M059J (cell line): ENCODE data around the gene ZFAND3. TPM values are rescaled to one million over a fixed set of nuclear protein-coding genes. Genes with fewer than 3 reads are reported as not detected.
A peak's percentile ranks its signal among the peaks of the same experiment; 100 is the strongest.

ENCODE experiments used
- DNase-seq: peaks from one replicate; pipeline ENCODE4 v3.0.0-alpha.2; 2012; ENCODE audit warnings: low read depth
- total RNA-seq: library from RNA; depleted of rRNA; stranded (reverse); fragments of >200 nt; shearing (Covaris generic); gene quantifications from 2 replicates; pipeline ENCODE4 v1.2.3, GENCODE V29; 2014

Gene ZFAND3
- total RNA-seq, 1 experiment from 2014 or later, result 36.2 TPM

DNA sequence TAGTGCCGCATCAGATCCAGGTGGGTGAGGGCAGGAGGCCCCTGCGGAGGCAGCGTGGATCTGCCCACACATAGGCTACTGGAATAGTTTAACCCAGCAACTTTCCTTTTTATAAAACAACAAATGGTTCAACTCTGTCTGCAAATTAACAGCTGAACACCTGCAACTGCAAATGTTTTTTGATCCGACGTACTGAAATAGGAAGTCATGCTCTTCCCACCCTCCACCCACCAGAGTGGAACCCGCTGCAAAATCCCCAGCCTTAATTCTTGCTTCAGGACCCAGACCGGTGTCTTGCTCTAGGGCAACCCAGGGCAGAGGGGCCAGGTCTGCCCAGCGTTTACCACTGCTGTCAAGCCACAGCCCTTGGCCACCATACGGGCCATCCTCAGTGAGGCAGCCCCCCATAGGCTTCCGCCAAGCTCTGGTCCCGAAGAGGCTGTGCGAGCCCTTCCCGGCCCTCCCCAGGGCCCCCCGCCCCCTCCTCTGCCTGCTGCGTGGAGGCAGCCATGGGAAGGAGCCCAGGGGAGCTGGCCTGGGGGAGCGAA, 334.3 kb downstream of the ZFAND3 start:
- no peak for DNase-seq

DNA sequence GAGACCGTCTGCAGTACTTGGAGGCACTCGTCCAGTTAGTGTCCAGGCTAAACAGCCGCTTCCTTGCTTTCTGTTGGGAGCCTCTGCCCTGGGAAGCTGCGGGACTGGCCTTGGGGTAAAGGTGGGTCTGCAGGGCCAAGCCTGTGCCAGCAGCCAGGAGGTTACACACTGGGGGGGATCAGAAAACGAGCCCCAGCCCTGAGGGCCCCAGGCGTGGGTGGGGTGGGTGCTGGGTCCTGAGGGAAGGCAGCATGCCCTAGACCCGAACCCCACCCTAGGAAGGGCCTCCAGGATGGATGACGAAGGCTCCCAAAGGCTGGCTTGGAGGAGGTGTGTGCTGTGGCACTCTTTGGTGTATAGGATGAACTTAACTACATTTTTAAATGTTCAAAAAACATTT, 335.2 kb downstream of the ZFAND3 start:
- DNase-seq, result no peak

DNA sequence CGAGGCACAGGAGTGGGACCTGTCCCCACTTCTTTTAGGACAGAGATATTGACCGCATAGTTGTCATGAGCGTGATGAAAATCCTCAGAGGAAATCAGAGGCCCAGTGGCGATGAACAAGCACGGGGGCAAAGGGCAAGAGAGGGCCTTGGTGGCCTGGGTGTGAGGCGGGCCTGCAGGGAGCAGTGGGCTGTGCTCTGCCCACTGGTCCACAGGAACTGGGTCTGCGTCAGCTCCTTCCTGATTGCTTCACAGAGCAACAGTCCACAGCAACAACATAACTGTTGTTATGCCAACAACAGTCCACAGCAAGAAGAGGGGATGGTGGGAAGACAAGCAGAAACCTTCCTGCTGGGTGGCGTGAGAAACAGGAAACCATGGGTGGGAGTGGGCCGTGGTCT, 335.6 kb downstream of the ZFAND3 start:
- DNase-seq, result peak; percentile 30

DNA sequence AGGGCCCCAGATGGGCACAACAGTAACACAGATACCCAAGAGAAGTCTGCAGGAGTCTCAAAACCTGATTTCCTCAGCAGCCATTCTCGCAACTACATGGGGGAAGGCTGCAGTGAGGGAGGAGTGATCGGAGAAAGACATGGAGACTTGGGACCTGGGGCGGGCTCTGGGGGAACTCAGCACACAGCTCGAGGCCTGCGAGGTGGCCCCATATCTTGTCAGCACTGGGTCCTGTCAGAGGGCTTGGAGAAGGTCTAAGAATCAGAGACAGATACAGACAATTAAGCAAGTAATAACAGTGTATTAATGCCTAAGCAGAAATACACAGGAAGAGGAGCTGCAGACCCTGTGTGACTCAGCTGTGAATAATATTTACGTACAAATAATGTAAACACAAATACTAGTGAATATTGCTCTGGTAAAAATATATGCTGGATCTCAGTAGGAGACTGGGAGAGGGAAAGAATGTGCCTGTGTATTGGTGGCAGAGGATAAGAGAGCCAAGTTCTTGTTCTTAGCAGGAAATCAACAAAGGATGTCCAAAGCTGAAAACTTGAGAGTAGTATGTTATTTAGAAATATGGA, 336.2 kb downstream of the ZFAND3 start:
- no peak for DNase-seq

DNA sequence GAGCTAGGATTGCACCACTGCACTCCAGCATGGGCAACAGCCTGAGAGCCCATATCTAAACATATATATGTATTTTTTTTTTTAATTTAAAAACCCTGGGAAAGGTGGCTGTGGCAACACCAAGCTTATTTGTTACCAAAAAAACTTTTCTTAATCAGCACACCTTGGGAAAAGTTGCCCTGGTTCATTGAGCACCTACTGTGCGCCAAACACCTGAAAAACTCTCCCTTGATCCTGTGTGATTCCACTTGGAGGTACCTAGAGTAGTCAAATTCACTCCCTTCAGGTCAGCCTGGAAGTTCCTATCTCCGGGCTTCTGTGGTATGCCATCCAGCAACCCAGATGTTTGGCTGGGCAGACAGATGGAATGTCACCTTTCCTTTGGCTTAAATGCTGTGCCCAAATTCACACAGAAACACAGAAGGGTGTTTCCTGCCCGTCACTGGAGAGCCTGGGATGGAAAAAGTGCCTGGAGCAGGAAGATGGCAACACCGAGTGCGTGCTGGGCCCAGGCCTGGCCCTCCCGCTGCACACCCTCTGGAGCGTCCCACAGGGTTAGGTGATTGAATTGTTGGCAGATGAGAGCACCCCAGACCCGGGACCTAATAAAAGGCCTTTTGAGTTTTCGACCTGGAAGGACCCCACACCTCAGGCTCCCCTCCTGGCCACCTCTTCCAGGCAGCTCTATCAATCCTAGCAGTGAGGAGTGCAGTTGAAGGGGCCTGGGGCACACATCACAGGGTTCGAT, 337.5 kb downstream of the ZFAND3 start:
- no peak for DNase-seq

DNA sequence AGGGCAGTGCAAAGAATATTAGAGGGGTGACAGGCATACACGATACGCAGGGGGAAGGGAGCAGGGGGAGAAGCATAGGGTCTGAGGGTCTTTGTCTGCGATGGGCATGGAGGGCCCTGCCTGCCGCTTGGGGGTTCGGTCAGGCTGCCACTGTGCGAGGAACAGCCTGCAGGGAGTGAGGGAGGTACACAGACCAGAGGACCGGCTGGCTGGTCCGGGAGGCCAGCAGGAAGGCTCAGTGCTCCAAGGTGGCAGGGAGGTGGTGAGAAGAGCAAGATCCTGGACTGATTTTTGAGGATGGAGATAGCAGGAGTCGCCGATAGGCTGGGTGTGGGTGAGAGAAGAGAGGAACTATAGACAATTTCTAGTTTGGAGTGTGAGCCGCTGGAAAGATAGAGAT, 338.4 kb downstream of the ZFAND3 start:
- DNase-seq, result no peak

DNA sequence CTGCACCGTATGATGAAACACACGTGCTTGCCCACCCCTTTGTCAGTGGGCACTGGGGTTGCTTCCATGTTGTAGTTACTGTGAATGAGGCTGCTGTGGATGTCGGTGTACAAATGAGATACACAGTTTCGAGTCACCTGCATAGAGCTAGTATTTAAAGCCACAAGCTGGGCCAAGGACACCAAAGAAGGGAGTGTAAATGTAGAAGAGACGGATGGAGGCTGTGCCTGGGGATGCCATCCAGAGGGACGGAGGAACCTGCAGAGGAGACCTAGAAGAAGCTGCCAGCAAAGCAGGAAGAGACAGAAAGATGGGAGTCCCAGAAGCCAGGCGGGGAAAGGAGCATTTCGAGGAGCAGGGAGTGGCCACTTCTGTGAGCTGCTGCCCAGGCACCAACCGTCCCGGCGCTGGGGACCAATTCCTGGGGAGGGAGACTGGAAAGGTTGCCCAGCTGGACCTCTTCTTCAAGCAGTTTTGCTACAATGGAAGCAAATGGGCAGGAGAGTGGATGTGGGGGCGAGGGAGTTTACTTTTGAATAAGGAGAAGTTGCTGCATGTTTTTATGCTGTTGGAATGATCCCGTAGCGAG, 339.3 kb downstream of the ZFAND3 start:
- DNase-seq, result no peak

DNA sequence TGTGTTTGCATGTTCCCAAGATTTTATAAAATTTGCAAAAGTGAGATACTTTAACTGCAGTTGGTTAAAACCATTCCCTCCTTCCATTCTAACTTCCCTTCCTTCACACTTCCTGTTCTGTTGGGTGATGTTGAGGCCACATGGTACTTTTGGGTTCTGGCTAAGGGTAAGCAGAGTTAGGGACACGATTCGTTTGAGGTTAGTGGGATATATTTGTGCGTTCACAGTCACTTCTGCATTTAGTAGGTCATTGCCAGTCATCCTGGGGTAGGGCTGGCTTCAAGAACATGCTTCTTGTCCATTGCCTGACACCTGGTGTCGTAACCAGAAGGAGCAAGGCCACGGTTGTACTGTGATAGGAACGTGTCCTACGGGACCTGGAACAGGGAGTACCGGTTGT, 340.1 kb downstream of the ZFAND3 start:
- DNase-seq, result no peak

DNA sequence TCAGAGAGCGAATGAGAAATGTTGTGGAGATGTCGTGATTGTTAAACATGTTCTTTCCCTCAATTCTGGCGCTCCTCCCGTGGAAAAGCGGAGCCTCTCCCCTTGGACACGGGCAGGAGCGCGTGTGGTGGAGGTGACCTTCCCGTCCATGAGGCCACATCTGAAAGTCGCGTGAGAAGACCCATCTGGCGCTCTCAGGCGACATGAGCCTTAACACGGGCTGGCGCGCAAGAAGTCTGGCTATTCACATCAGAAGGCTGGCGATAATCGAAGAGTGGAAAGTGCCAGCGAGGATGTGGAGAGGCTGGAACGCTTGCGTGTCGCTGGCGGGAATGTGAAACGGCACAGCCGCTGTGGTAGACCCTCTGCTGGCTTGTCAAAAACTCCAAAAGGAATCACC, 341.3 kb downstream of the ZFAND3 start:
- DNase-seq, result no peak

DNA sequence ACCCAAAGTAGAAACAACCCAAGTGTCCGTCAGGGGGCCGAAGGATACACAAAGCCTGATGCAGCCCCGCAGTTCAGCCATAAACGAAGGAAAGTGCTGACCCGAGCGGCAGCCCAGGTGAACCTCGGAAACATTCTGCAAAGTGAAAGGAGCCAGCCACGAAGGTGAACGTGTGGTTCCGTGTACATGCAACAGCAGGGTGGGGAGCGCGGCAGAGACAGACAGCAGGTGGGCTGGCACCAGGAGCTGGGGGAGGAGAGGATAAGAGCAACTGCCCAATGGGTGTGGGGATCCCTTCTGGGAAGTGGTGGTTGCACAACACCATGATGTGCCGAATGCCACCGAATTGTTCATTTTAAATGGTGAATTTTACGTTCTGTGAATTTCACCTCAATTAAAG, 341.8 kb downstream of the ZFAND3 start:
- no peak for DNase-seq

DNA sequence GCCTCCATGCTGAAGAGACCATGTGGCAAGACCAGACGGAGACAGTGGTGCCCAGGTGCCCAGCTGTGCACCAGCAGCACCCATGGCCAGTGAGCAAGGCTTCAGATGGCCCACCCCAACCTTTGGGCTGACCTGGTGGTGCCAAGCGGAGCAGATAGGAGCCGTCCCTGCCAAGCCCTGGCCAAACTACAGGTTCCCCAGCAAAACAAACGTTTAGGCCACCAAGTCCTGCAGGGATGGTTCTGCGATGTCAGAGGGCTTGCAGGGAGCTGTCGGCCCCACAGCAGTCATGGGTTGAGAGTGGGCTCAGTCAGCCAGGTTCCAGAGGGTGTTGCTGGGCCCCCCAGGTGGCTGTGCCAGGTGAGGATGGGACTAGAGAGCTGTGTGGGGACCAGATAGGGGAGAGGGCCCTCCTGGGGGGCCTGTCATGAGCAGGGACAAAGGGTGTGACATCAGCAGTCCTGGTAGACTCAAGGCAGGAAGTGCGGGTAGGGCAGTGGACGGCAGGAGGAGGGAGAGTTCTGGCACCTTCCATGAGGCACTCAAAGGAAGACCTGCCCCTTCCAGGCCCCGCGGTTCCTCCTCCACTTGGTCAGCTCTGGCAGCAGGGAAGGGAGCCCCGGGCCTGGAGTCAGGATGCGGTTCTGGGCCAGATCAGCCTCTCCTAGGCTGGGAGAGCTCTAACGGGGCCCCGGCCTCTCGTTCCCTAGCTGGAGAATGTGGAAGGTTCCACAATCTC, 342.4 kb downstream of the ZFAND3 start:
- no peak for DNase-seq

DNA sequence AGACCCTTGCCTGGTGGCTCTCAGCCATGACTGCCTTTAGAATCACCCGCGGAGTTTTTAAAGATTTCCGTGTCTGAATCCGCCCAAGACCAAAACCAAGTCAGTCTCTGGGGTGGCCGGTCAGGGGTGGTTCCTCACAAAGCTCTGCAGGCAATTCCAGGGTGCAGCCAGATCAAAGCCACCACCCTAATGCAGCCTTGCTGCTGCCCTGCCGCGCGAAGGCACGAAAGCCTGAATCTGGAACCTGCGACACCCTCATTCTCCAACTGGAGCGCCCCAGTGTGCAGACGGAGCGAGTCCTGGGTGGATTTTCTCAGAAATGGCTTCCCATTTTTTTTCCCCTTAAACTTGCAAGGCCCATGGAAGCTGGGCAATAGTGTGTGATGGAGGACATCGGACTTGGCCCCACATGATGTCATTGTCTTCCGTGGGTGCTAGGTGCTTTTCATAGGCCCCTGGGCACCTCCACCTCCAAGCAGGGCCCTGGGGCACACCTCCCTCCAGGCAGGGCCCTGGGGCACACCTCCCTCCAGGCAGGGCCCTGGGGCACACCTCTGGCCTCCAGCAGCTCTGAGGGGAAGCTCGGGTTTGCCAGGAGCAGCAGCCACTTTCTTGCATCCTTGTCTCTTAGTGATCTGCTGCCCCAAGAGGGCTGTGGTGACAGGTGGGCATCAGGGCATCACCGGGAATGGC, 343.1 kb downstream of the ZFAND3 start:
- no peak for DNase-seq

DNA sequence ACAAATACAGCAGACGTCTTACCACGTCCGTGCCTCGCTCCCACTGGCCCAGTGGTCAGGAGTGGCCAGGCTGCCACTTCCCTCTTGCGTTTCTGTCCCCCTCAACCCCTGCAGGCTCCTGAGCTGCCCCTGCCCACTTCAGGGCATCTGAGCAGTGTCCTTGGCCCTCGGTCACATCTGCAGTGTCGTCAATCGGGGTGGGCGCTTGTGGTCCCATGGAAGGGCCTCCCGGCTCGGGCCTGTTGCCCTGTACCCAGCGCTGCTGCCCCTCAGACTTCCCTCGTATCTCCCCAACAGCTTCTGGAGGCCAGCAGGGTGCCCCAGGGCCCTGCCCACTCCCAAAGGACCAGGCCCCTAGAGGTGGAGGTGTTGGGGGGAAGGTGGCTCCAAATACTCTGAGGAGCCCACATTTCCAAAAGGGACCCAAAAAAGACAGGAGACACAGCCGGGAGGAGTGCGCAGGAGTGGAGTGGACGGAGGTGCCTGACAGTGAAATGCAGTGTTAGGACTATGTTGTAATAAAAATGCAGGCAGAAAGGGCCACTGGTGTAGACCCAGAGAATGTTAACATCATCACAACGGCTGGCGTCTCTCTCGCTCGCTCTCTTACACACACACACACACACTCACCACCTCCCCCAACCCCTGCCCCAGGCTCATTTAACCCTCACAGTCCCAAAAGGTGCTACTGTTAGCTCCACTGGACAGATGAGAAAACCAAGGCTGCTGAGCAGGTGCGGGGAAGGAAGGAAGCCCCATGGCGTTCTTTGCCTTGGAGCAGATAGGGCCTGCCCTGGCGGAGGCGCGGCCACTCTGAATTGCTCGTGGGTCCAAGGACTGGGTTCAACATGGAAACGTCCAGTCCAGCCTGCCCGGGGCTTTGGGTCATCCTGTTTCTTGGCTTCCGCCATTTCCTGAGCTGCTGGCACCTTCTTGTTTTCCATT, 343.9 kb downstream of the ZFAND3 start:
- DNase-seq, result no peak

DNA sequence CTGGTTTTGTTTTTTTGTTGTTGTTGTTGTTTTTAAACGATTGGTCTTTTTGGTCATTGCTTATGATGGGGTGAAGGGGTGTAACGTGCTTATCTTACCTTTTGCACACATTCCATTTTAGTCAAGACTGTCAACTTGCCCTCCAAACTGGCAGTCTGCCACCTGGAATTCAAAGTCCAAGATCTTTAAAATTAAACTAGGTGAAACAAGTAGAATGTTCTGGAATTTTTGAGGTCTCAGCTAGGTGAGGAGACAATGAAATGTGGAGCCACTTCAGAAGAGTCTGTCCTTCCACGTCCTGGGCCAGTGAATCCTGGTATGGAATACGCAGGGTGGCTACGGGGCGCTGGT, 344.6 kb downstream of the ZFAND3 start:
- DNase-seq, result no peak

DNA sequence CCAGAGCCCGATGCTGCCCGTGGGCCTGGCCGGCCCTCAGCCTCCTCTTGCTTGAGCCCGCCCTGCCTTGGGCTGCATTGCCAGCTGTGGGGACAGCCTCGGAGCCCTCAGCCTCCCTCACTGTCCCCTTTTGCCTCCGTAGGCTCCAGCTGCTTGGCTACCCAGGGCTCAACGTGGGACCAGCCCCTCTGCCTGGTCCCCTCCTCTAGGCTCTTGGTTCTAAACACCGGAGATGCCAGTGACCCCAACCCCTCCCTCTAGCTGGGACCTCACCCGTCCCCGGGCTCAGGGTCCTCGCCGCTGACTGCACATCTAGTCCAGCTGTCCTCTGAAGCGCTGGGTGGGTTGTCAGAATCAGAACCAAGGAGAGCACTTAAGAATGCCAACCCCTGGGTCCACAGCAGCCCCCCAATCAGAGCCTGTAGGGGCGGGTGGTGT, 345.2 kb downstream of the ZFAND3 start:
- DNase-seq, result no peak

DNA sequence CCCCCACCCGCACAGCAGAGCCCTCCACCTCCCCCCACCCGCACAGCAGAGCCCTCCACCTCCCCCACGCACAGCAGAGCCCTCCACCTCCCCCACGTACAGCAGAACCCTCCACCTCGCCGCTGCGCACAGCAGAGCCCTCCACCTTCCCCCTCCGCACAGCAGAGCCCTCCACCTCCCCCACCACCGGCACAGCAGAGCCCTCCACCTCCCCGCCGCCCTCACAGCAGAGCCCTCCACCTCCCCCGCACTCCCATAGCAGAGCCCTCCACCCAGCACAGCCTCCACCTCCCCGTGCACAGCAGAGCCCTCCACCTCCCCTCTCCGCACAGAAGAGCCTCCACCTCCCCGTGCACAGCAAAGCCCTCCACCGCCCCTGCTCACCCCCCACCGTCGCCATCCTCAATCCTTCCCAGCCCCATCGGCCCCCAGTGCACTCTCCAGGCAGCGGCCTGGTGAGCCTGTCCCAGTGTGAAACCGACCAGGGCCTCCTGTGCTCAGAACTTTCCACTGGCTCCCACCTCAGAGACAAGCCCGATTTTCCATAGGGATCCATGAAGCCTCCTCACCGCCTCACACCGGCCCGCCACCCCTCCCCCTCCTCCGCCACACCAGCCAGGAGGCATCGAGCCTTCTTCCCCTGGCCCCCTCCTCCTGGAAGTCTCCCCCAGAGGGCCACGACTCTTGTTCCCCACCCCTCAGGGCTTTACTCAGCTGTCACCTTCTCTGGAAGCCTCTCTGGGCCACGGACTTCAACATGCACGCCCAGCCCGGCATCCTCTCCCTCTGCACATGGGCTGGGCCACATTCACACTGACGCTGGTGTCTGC, 347.1 kb downstream of the ZFAND3 start:
- DNase-seq, result no peak

DNA sequence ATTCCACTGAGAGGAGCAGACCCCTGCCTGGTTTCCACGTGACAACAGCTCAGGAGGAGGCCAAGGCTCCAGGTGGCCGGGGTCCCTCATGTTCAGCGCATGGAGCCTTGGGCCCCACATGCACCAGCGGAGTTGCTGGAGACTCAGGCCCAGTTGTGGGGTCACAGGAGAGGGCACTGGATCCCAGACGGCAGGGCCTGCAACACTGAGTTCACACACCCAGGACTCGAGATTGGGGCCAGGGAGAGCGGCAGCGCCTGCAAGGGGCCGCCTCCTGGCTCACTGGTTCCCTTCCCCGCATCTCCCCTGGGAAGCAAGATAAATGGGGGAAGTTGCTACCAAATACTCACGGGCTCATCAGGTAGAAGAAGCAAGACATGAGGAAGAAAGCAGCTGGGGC, 348.1 kb downstream of the ZFAND3 start:
- DNase-seq, result no peak

DNA sequence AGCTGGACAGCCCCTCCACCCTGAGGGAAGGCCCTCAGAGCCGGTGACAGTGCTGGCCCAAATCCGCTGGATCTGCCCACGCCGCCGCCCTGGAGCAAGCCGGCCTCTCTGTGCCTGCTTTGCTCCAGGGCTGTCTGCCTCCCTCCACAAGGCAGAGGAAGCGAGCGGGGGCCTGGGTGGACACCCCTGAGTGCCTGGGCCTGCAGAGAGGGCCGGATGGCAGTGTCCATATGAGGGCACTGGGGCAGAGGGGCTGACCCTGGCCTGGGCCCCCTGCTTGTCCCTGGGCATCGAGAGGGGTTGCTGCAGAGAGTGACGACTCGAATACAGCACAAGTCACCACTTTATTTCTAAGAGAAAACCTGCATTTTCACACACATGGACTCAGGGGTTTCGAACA, 348.6 kb downstream of the ZFAND3 start:
- no peak for DNase-seq

DNA sequence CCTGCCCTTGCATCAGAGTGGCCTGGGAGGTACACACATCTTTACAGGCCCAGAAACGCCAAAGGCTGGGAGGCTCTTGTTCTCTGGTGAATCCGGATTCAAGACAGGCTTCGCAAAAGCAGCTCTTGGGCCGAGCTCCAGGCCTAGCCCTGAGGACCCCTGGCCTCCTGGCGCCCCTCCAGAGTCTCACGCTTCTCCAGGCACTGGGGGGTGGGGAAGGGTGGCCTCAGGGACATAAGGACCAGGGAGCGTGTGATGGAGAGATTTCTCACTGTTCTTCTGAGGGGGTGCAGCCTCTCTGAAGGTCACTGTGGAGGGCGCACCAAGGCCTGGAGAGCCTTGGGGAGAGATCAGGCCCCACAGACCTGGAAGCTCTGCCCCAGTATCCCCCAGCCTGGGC, 349.2 kb downstream of the ZFAND3 start:
- DNase-seq, result no peak
